HG03175 (cell line): ENCODE results near the gene DDOST.

Source experiments
- ATAC-seq: cut with Tn5 transposase; IDR thresholded peaks from one replicate; pipeline ENCODE4 v1.9.1; 2021; ENCODE audit warnings: mild to moderate bottlenecking, moderate library complexity; ENCODE audit not compliant: unreplicated experiment

The DDOST gene

DNA sequence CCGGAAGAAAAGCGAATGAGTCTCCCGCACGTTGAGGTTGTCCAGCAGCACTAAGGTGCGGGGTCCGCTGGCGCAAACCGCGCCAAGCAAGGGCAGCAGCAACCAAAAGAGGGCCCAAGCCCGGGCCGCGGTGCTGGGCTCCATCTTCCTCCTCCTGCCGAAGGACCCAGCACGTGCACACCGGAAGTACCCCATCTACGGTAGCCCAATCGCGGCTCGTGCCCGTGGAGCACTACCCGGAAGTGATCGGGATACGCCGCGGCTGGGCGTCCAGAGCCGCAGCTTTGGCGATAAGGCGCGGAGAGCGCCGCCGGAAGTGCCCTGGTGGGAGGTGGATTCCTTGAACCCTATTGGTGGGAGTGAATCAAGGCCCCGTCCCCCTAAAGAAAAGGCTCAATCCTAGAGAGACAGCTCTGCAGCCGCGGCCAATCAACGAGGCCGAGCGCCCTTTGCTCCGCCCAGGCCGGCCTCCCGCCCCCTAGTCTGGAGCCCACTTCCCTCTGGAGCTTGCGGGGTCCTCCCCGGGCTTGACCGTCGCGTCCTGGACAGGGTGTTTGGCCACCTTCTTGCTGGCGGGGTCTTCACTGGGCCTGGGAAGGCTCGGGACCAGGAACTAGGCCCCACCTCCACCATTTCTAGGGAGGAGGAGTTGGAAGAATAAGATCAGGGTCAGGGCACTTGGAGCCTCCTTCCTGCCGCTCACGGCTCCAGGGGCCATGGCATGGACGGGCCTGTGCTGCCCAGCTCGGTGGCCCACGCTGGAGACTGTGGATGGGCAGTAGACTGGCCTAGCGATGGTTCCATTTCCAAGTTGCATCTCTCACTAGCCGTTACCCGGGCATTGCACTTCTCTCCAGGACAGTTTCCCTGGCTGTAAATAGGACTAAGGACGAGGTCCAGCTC is at the start of gene DDOST:
Gene DDOST (minus strand): TSS at position 163 of the 903 bp plus-strand sequence. CDS start 19 bp downstream, at position 144.
- ATAC-seq = peak; percentile 94

DNA sequence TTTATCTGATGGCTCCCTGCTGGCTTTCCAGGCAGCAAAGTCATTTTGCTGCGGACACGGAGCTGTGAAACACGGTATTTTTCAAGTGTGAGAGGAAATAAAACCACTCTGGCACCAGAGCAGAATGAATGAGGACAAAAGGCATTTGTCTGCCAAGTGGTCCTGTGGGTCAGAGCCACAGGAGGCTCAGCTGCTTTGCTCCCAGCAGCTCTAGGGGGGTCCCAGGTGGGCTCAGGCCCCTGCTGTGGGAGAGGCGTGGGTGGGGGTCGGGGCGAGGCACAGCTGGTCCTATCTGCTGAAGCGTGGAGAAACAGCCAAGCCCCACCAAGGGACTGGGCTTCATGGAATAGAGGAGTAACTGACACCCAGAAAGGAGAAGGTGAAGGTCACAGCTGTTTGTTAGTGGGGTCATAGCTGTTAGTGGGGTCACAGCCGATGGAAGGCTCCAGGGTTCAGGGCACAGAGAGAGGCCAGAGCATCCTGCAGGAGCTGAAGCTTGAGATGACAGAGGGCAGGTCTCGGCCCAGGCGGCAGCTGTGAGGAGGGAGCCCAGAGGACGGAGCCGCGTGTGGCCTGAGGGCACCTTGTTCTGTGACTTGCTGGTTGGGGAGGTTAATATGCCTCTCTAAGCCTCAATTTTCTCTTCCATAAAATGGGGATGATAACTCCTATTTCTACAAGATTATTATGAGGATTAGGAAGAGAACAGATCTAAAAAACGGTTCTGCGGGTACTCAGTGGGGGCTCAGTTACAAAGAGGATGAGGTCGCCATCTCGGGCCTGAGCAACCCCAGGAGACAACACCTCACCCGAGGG is 49.5 kb upstream of the DDOST start:
- no peak for ATAC-seq

DNA sequence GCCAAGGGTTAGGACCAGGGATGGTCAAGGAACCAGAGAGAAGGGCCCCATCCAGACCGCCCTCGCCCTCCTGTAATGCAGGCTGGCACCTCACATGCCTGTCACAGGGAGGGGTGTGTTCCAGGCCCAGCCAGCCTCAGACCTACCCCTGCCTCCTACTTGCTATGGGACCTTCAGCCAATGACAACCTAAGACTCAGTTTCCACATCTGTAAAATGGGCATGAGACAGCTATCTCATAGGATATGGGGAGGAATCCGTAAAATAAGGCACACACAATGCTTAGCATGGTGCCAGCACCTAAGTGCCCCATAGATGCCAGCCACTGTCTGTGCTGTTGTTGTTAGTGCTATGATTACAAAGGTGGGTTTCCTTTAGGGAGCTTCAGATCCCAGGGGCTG is 48.7 kb upstream of the DDOST start:
- ATAC-seq = no peak

DNA sequence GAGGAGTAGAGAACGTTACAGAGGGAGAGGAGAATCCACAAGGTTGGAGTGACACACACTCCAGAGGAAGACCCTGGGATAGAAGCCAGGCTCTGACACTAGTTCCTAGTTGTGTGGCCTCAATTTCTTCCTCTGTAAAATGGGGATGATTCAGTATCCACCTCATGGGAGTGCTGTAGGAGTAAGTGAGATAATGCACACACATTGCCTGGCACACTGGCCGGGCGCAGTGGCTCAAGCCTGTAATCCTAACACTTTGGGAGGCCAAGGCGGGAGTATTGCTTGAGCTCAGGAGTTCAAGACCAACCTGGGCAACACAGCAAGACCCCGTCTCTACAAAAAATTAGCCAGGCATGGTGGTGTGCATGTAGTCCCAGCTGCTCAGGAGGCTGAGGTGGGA is 47.7 kb upstream of the DDOST start:
- no peak for ATAC-seq

DNA sequence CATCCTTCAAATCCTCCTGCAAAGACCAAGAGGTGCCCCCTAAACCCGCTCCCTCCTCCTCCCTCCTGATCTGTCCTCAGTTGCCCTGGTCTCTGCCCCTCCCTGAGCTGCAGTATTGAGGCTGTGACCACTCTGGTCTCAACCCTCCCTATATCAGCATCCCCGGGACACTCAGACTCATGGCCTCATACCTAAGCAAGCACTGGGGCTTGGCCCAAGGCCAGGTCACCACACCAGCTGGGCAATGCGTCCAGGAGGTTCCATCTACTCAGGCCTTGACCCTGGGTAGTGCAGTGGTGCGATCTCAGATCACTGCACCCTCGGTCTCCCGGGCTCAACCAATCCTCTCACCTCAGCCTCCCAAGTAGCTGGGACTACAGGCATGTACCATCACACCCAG is 46.9 kb upstream of the DDOST start:
- no peak for ATAC-seq

DNA sequence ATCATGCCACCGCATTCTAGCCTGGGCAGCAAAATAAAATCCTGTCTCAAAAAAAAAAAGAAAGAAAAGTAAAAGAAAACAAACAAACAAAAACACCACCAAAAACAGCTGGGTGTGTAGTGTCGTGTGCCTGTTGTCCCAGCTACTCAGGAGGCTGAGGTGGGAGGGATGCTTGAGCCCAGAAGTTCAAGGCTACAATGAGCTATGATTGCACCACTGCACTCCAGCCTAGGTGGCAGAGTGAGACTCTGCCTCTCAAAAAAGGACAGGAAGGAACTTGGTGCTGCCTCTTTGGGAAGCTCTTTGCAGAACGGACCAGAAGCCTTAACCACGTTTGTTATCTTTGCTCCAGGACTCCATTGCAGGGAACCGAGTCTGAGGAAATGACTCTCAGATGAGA is 45.7 kb upstream of the DDOST start:
- ATAC-seq = no peak

DNA sequence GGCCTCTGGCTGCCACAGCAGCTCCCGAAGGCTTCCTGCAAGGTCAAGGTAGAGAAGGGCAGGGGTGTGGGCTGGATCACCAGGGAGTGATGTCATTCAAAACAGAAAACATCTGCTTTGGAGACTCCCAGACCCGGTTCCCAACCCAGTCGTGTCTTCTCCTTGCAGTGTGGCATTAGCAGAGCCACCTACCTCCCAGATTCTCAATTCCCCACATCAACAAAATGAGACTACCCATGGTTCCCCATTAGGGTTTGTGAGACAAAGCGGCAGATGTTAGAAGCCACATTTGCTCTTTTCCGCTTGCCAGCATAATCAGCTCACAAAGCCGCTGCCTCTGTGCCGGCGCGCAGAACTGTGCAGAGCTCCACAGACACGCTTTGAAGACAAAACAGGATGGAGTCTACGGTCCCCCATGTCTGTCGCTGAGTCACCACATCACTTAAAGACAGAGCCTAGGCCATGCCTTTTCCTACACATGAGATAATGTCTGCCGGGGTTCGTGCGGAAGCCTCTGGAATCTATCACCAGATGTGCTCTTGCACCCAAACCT is 44.1 kb upstream of the DDOST start:
- no peak for ATAC-seq

DNA sequence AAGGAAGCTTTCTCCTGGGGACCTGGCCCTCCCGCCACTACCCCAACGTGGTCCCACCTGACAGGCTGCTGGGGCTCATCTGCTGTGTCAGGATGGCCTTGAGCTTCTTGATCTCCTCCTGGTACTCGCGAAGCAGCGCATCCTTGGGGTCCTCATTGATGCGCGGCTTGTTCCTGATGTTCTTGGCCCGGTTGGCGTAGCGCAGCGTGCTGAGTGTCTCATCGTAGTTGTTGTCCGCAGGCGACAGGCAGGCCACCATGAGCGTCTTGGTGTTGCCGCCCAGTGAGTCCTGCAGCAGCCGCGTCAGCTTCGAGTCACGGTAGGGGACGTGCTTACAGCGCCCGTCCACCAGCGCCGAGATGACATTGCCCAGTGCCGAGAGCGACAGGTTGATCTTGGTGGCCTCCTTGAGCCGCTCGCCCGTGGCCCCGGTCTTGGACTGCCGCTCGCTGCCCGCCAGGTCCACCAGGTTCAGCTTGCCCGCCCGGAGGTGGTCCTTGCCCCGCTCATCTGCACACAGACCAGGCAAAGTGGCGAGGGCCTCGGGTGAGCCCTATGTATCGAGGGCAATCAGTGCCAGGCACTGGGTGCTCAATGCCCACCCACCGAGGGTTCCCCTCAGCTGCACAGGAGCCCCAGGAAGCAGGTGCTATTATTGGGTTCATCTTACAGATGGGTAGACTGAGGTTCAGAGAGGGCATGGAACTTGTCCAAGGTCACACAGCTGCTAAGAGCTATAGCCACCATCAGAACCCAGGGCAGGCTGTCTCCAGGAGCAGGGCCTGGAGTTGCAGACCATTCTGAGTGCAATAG is 43.4 kb upstream of the DDOST start:
- ATAC-seq = no peak

DNA sequence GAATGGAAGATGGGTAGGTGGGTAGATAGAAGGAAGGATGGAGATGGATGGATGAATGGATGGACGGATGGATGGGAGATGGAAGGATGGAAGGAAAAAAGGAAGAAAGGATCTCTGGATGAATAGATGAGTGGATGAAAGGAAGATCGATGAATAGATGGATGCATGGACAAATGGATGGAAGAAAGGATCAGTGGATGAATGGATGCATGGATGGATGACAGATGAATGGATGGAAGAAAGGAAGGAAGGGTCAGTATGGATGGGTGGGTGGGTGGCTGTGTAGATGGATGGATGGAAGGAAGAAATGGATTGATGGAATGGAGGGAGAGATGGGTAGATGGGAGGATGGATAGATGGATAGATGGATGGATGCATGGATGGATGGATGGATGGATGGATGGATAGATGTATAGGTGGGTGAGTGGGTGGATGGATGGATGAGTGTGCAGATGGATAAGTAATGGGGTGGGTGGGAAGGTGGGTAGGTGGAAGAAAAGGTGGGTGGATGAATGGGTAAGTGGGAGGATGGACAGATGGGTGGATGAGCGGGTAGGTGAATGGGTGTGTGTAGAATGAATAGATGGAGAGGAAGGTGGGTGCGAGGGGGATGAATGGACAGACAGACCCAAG is 42.1 kb upstream of the DDOST start:
- no peak for ATAC-seq

DNA sequence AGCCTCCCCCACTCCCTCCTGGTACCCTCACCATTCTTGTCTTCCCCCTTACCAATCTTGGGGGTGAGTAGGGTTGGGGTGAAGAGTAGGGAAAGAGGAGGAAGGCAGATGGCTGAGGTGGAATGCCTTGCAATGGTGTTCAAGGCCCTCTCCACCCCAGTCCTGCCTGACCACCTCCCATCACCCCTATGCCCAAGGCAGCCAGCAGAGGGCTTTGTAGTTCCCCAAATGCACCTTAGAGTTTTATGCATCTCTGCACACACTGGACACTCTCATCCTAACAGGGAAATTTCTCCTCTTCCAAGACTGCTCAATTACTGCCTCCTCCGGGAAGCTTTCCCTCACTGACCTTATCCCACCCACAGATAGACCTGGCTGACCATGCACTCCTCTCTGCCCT is 41.2 kb upstream of the DDOST start:
- no peak for ATAC-seq

DNA sequence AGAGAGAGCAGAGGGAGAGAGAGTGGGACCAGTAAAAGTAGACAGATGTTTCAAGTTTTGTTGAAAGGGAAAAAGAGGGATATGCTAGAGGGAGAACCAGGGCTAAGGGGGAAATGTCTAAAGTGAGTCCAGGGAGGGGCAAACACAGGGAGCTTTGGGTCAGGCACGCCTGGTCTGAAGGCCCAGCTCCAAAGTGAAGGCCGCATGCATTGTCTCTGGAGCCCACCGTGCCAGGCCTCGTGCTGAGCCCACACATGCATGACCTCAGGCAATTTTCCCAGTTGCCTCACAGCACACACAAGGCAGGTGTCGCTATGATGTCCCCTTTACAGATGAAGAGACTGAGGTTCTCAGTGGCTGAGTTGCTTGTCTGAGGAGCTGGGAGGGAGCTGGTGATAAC is 40.7 kb upstream of the DDOST start:
- ATAC-seq = no peak

DNA sequence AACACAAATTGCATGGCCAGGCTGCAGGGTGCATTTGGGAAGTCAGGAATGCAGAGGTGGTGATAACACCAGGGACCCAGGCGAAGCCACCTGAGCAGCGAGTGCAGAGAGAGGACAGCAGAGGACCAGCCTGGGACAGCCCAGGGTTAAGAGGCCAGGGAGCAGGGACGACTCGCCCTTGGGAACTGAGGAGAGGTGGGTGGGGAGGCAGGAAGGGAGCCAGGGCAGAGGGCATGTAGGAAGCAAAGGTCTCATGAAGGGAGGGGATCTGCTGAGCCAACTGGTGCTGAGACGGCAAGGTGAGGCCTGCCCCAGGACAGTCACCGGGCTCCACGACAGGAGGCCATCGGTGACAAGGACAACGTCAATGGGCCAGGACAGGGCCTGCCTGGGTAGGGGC is 40.3 kb upstream of the DDOST start:
- ATAC-seq = no peak

DNA sequence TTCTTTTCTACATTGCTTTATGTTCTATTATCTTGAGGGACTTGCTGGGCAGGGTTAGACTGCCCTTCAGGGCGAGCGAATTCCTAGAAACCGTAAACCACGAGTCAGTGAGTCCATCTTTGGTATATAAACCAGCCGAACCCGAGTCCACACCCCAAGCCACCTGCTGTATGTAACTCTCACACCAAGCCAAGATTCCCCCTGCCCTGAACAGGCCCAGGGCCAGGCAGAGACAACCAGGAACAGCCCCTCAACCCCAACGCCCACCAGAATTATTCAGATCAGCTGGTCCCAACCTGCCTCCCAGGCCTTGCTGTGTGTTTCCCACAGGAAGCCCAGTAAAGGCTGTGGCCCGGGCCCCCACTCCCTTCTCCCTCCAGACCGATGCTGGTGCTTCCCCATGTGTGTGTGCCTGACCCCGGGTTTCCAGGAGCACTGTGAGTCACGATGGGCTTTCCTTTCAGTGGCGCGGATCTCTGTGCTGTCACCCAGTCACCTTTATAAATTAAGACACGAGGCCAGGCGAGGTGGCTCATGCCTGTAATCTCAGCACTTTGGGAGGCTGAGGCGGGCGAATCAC is 39.6 kb upstream of the DDOST start:
- no peak for ATAC-seq

DNA sequence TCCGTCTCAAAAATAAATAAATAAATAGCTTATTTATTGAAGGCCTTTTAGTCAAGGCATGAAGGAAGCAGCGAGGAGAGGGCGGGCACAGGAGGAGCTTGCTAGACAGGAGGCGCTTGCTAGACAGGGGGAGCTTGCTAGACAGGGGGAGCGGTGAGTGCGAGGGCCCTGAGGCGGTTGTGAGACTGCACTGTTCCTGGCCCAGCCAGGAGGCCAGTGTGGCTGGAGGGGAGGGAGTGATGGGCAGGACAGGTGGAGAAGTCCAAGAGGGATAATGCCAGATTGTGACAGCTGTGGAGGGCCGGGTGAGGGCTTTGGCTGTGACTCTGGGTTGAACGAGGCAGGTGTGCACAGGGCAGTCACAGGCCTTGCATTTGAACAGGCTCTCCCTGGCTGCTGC is 38.4 kb upstream of the DDOST start:
- ATAC-seq = no peak

DNA sequence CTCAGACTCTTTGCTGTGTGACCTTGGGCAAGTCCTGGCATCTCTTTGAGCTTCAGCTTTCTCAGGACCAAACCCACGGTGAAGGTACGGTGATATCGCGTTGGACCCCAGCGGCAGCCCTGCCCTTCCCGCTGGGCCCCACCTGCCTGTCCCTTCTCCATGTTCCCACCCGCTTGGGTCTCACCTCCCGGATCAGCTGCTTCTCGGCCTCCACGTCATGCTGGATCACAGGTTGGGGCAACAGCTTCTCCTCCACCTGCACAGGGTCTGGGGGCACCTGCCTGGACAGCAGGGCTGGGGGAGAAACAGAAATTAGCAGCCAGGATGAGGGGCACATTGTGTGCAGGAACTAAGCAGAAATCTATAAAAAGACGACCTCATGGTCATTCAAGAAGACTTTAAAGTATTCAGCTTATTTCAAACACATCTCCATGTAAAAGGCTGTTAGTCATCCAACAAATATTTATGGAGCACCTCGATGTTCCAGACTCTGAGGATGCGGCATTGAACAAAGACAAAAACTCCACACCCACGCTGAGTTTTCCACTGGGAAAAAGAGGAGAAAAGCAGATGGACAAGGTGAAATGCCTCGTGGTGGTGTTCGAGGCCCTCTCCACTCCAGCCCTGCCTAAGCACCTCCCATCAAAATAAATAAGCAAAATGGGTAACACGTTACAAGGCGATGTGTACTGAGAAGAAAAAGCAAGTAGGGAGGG is 37.2 kb upstream of the DDOST start:
- ATAC-seq = no peak

DNA sequence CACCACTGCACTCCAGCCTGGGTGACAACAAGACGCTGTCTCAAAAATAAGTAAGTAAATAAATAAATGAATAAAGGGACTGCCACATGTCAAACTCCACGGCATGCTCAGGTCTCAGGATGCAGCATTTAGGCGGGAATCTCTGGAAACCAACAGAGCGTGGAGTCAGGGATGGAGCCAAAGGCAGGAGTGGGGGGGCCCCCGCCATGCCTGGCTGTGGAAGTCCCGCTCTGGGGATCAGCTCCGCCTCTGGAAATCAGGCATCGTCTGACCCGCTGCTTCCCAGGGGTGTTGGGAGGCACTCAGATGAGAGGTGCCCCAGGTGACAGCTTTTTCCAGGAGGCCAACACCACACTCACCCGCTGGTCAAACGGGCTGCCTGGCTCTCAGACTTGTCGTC is 36.4 kb upstream of the DDOST start:
- ATAC-seq = no peak

DNA sequence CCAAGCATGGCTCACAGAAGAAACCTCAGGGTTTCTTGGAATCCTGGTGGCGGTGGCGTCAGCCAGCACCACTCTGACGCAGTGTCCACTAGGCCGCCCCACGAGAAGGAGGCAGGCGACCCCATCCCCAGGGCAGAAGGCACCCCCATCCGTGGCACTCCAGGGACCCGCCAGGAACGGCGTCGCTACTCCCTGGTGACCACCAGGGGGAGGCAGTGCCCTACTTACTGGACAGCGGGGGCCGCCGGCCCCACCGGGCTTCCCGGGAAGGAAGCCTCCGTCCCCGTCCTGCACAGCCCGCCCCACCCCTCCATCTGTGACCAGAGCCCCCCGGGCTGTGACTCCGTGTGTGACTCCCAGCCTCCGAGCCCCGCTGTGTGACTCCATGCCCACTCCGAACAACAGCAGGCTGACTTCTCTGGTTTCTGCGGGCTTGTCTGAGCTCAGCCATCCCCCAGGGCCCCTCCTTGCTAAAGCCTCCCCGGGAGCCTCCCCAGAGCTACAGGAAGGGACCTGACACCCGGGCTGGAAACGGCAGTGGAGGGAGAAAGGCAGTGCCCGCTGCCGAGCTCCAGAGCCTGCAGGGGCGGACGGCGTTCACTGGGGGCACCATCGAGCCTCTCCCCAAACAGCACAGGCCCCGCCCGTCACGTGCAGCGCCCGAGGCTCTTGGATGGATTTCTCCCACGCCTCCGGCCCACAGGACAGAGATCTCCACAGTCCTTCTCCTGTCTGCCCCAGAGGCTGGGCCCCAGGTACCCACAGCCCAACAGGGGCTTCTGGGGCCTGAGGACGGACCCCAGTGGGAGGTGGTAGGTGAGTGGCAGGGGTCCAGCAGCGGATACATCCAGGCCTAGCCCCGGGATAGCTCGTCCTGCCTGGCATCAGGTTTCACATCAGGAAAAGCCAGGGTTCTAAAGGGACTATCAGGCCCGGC is 35.5 kb upstream of the DDOST start:
- peak; percentile 84 for ATAC-seq

DNA sequence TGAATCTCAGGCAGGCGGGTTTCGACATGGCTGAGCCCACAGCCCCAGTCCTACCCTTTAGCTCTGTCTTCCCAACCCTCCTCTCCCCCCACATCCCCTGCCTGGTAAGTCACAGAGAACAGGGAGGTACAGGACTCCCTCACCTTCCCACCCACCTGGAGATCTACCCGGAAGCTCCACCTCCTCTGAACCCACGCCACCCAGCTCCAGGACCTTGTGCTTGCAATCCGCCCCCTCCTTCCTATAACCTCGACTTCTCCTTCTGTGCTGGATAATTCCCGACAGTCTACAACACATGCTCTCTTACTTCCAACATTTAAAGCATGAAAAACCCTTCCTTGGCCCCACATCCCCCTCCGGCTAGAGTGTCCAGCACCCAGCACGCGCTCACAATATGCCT is 34.3 kb upstream of the DDOST start:
- ATAC-seq = no peak
